Astrocyte (in vitro differentiated cells and primary cell): Measurements from ENCODE around the gene CISH. TPM values are rescaled to one million over a fixed set of nuclear protein-coding genes. Genes with fewer than 3 reads are reported as not detected.

Experiments
- DNase-seq: peaks from one replicate; pipeline ENCODE4 v3.0.0-alpha.2; 2010; ENCODE audit warnings: low read depth
- FAIRE-seq: peaks from 2 replicates; lab custom pipeline; 2011; peaks lifted over from hg19 to GRCh38; lab: Jason Lieb, UNC
- H2AFZ ChIP-seq: 2 replicates; pipeline ENCODE4 v1.6.0; 2012; ENCODE audit warnings: low read depth, low read length, inconsistent platforms
- H3K27ac ChIP-seq: 2 replicates; pipeline ENCODE4 v1.5.1; 2011; ENCODE audit warnings: low read depth, low read length, inconsistent platforms
- H3K27me3 ChIP-seq: 2 replicates; pipeline ENCODE4 v1.6.0; 2011; ENCODE audit warnings: low read length, inconsistent platforms; ENCODE audit not compliant: insufficient read depth
- H3K36me3 ChIP-seq: 2 replicates; pipeline ENCODE4 v1.5.1; 2011; ENCODE audit warnings: low read length, inconsistent platforms; ENCODE audit not compliant: insufficient read depth
- H3K4me1 ChIP-seq: 2 replicates; pipeline ENCODE4 v1.5.1; 2011; ENCODE audit warnings: low read length, inconsistent platforms; ENCODE audit not compliant: insufficient read depth
- H3K4me2 ChIP-seq: 2 replicates; pipeline ENCODE4 v1.6.0; 2012; ENCODE audit warnings: low read length, inconsistent platforms
- H3K4me3 ChIP-seq: 2 replicates; pipeline ENCODE4 v1.5.1; 2011; ENCODE audit warnings: low read depth, mild to moderate bottlenecking, low read length, inconsistent platforms; ENCODE audit not compliant: insufficient read depth
- H3K79me2 ChIP-seq: 2 replicates; pipeline ENCODE4 v1.6.0; 2012; ENCODE audit warnings: mild to moderate bottlenecking, low read length, inconsistent platforms; ENCODE audit not compliant: insufficient read depth
- H3K9ac ChIP-seq: 2 replicates; pipeline ENCODE4 v1.6.0; 2012; ENCODE audit warnings: mild to moderate bottlenecking, low read length, inconsistent platforms
- H3K9me3 ChIP-seq: 2 replicates; pipeline ENCODE4 v1.5.1; 2012; ENCODE audit warnings: low read depth, mild to moderate bottlenecking, low read length, inconsistent platforms; ENCODE audit not compliant: insufficient read depth
- H4K20me1 ChIP-seq: 2 replicates; pipeline ENCODE4 v1.6.0; 2012; ENCODE audit warnings: low read length, inconsistent platforms; ENCODE audit not compliant: insufficient read depth
- H3K27ac Mint-ChIP-seq: one replicate; pipeline ENCODE4 v1.8.0; 2021; ENCODE audit warnings: mild to moderate bottlenecking, mixed read lengths; ENCODE audit not compliant: unreplicated experiment
- H3K27me3 Mint-ChIP-seq: one replicate; pipeline ENCODE4 v1.8.0; 2021; ENCODE audit warnings: low read depth, mixed read lengths; ENCODE audit not compliant: unreplicated experiment
- H3K36me3 Mint-ChIP-seq: one replicate; pipeline ENCODE4 v1.8.0; 2021; ENCODE audit warnings: low read depth, mixed read lengths; ENCODE audit not compliant: unreplicated experiment
- H3K4me1 Mint-ChIP-seq: one replicate; pipeline ENCODE4 v1.8.0; 2021; ENCODE audit warnings: low read depth, mixed read lengths; ENCODE audit not compliant: unreplicated experiment
- H3K4me3 Mint-ChIP-seq: one replicate; pipeline ENCODE4 v1.8.0; 2021; ENCODE audit warnings: mild to moderate bottlenecking, moderate library complexity, mixed read lengths; ENCODE audit not compliant: unreplicated experiment
- H3K9me3 Mint-ChIP-seq: one replicate; pipeline ENCODE4 v1.8.0; 2021; ENCODE audit warnings: mild to moderate bottlenecking, mixed read lengths; ENCODE audit not compliant: unreplicated experiment
- EZH2 ChIP-seq: IDR thresholded peaks from 2 replicates; pipeline ENCODE4 v1.6.1; 2012; ENCODE audit warnings: mild to moderate bottlenecking, low read length, inconsistent platforms; ENCODE audit not compliant: insufficient read depth
- total RNA-seq: library from RNA; stranded (reverse); gene quantifications from 2 replicates; pipeline ENCODE4 v1.2.1, GENCODE V29; 2021
- TF ChIP-seq, protein P1 (sequence below): IDR thresholded peaks from 2 replicates; pipeline ENCODE4 v1.5.1; 2011; ENCODE audit warnings: low read depth, mild to moderate bottlenecking, inconsistent platforms, low read length, moderate library complexity; ENCODE audit not compliant: insufficient read depth

Gene CISH
- total RNA-seq, 1 donor from 2014 or later, result 1.2 TPM

DNA sequence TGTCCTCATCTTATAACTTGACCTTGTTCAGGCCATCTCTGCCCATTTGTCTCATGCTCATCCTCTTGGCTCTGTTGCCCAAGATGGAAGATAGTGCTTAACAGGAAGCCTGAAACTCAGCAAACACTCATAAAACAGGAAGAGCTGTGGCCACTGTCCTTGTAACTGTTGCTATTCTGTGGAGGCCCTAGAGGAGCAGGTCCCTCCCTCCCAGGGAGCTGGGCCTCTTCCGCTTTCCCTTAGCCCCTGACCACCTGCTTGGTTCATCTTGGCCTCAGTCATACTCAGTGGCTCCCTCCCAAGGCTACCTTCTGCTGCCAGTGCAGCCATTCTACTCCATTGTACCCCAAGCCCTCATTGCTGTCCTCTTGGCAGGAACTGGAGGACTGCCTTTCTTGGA is 8.8 kb upstream of the CISH start:
- Histone ChIP-seq H4K20me1 (peaks cover 13% of the 10 kb centered on the region), H3K27me3 (no peaks in the 10 kb centered on the region), H3K36me3 (no peaks in the 10 kb centered on the region), H3K4me3 (no peak overlapping the region), H3K27ac (no peak overlapping the region), H3K4me2 (no peak overlapping the region), H3K4me1 (peaks cover 28% of the 10 kb centered on the region), H3K9me3 (no peaks in the 10 kb centered on the region), H3K9ac (no peak overlapping the region), H3K79me2 (peaks cover 5% of the 10 kb centered on the region), H2AFZ (no peak overlapping the region)
- no peak overlapping the region for H3K27ac Mint-ChIP-seq
- no peaks in the 10 kb centered on the region for H3K9me3 Mint-ChIP-seq
- DNase-seq (no peak), FAIRE-seq (no peak)
- TF ChIP-seq, protein P1, sequence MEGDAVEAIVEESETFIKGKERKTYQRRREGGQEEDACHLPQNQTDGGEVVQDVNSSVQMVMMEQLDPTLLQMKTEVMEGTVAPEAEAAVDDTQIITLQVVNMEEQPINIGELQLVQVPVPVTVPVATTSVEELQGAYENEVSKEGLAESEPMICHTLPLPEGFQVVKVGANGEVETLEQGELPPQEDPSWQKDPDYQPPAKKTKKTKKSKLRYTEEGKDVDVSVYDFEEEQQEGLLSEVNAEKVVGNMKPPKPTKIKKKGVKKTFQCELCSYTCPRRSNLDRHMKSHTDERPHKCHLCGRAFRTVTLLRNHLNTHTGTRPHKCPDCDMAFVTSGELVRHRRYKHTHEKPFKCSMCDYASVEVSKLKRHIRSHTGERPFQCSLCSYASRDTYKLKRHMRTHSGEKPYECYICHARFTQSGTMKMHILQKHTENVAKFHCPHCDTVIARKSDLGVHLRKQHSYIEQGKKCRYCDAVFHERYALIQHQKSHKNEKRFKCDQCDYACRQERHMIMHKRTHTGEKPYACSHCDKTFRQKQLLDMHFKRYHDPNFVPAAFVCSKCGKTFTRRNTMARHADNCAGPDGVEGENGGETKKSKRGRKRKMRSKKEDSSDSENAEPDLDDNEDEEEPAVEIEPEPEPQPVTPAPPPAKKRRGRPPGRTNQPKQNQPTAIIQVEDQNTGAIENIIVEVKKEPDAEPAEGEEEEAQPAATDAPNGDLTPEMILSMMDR, result no peak
- TF ChIP-seq EZH2, result no peak
- H3K27me3 Mint-ChIP-seq, result peaks cover 9% of the 10 kb centered on the region
- H3K4me3 Mint-ChIP-seq, result no peak overlapping the region
- peaks cover 15% of the 10 kb centered on the region for H3K36me3 Mint-ChIP-seq
- H3K4me1 Mint-ChIP-seq, result peaks cover 17% of the 10 kb centered on the region

DNA sequence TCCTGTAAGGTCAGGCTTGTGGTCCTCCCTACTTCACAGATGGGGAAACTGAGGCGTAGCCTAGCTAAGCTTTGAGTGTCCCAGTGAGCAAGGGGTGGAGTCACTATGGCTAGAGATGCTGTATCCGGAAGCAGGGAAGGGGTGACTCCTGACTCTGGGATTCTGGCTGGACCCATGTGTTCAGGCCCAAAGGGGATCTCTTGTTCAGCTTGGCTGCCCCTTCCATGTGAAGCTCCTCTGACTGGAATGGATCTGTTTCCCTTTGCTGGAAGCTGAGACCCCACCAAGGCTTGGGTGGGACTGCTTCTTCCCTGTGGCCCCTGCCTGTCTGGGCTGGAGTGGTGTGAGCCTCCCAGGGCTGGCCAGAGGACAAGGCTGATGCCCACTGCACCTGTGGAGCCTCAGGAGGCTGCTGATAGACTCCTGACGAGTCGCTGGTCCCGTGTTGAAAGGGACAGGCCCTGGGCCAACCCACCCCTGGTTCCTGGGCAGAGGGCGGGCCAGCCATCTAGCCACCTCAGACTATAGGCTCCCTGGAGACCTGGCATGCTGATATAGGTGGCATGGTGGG is 6.4 kb upstream of the CISH start:
- FAIRE-seq (no peak), DNase-seq (no peak)
- Histone ChIP-seq H3K9ac (peak overlapping the region; percentile 84), H3K4me2 (peak overlapping the region; percentile 83), H4K20me1 (peaks cover 7% of the 10 kb centered on the region), H3K4me3 (peak overlapping the region; percentile 66), H2AFZ (peak overlapping the region; percentile 96), H3K27ac (no peak overlapping the region), H3K9me3 (no peaks in the 10 kb centered on the region), H3K27me3 (no peaks in the 10 kb centered on the region), H3K79me2 (peaks cover 5% of the 10 kb centered on the region), H3K4me1 (peaks cover 13% of the 10 kb centered on the region), H3K36me3 (no peaks in the 10 kb centered on the region)
- Mint-ChIP-seq H3K9me3 (no peaks in the 10 kb centered on the region), H3K27me3 (peaks cover 22% of the 10 kb centered on the region), H3K36me3 (peaks cover 7% of the 10 kb centered on the region), H3K27ac (no peak overlapping the region), H3K4me1 (peaks cover 4% of the 10 kb centered on the region), H3K4me3 (peak overlapping the region; percentile 75)
- TF ChIP-seq, protein P1, result no peak
- TF ChIP-seq EZH2, result no peak

DNA sequence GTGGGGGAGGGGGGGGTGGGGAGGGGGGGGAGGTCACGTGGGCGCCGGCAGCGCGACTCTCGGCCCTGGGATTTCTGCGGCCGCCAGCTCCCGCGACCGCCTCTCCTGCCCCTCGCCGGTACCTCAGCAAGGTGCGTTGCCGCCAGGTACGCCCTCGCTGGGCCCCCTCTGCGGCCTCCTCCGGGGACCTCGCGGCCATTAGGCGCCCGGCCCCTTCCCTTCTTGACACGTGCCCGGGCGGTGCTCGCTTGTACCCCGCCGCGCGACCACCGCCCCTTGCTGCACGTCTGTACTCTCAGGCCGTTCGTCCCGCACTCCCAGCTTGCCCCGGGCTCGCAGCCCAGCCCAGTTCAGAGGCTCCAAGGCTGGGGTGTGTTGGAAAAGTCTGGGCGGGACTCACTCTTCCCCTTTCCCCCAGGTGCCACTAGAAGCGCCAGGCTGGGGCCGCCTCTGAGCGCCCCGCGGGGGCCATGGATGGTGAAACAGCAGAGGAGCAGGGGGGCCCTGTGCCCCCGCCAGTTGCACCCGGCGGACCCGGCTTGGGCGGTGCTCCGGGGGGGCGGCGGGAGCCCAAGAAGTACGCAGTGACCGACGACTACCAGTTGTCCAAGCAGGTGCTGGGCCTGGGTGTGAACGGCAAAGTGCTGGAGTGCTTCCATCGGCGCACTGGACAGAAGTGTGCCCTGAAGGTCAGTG is 5.7 kb upstream of the CISH start, which contains the start of gene MAPKAPK3:
MAPKAPK3 (plus strand) TSS at position 56 of the 696 bp plus-strand sequence; CDS start at position 471, 415 bp downstream.
- Histone ChIP-seq H3K9me3 (no peaks in the 10 kb centered on the region), H3K4me3 (peak within 1 kb of the TSS; percentile 66), H3K27ac (peak within 1 kb of the TSS; percentile 52), H3K27me3 (no peaks in the 10 kb centered on the region), H3K4me1 (peaks cover 17% of the 10 kb centered on the region), H3K9ac (peak within 1 kb of the TSS; percentile 84), H3K36me3 (no peaks in the 10 kb centered on the region), H2AFZ (peak within 1 kb of the TSS; percentile 96), H4K20me1 (peaks cover 6% of the 10 kb centered on the region), H3K79me2 (peaks cover 5% of the 10 kb centered on the region), H3K4me2 (peak within 1 kb of the TSS; percentile 96)
- Mint-ChIP-seq H3K27me3 (peaks cover 27% of the 10 kb centered on the region), H3K27ac (peak within 1 kb of the TSS; percentile 79), H3K9me3 (no peaks in the 10 kb centered on the region), H3K4me1 (peaks cover 5% of the 10 kb centered on the region), H3K4me3 (peak within 1 kb of the TSS; percentile 87), H3K36me3 (peaks cover 7% of the 10 kb centered on the region)
- no peak for DNase-seq
- FAIRE-seq, result no peak
- TF ChIP-seq, protein P1, result no peak
- no peak for TF ChIP-seq EZH2
